OCI-LY7 (cell line): ENCODE measurements around the gene XAGE3. TPM values are rescaled to one million over a fixed set of nuclear protein-coding genes. Genes with fewer than 3 reads are reported as not detected.

Experiments
- BruUV-seq: library from RNA; stranded (reverse); fragments of 400-500 nt; replicated peaks from 2 replicates; lab custom pipeline; 2021; lab: Mats Ljungman, UMichigan
- CTCF ChIA-PET: fragments of 300-600 bp; sonication (Branson Sonifier 250); formaldehyde crosslinking; loops from one replicate; lab custom pipeline; 2022; ENCODE audit warnings: antibody characterized with exemption; ENCODE audit not compliant: unreplicated experiment; lab: Charles Lee
- POLR2A ChIA-PET: fragments of 300-600 bp; sonication (Branson Sonifier 250); formaldehyde crosslinking; loops from one replicate; lab custom pipeline; 2022; ENCODE audit warnings: antibody characterized with exemption; lab: Charles Lee
- DNase-seq: peaks from one replicate; pipeline ENCODE4 v3.0.0-alpha.2; 2015; ENCODE audit warnings: low spot score
- H2AFZ ChIP-seq: fragments of 200-600 bp; sonication (generic), shearing (Covaris generic); 2 replicates; pipeline ENCODE4 v1.6.1; 2014; ENCODE audit warnings: mild to moderate bottlenecking, antibody characterized with exemption, low read length, moderate library complexity
- H3K27ac ChIP-seq: fragments of 200-600 bp; sonication (generic); 2 replicates; pipeline ENCODE4 v1.5.1; 2014; ENCODE audit warnings: mixed run types, low read depth, mild to moderate bottlenecking, moderate library complexity, low read length, inconsistent platforms; ENCODE audit not compliant: poor library complexity, severe bottlenecking
- H3K36me3 ChIP-seq: fragments of 200-600 bp; sonication (generic); 2 replicates; pipeline ENCODE4 v1.6.1; 2014; ENCODE audit warnings: mild to moderate bottlenecking, antibody characterized with exemption, low read length, moderate library complexity, mixed read lengths; ENCODE audit not compliant: insufficient read depth
- H3K4me1 ChIP-seq: fragments of 200-600 bp; sonication (generic); 2 replicates; pipeline ENCODE4 v1.5.1; 2014; ENCODE audit warnings: mild to moderate bottlenecking, low read length; ENCODE audit not compliant: insufficient read depth, poor library complexity, severe bottlenecking
- H3K4me2 ChIP-seq: fragments of 200-600 bp; sonication (generic); 2 replicates; pipeline ENCODE4 v1.6.1; 2014; ENCODE audit warnings: mild to moderate bottlenecking, low read length
- H3K4me3 ChIP-seq: fragments of 200-600 bp; sonication (generic); 2 replicates; pipeline ENCODE4 v1.5.1; 2014; ENCODE audit warnings: mild to moderate bottlenecking, low read depth, low read length; ENCODE audit not compliant: poor library complexity, severe bottlenecking
- H3K79me2 ChIP-seq: fragments of 200-600 bp; sonication (generic); 2 replicates; pipeline ENCODE4 v1.6.1; 2016; ENCODE audit warnings: low read depth, mild to moderate bottlenecking, low read length, moderate library complexity, mixed read lengths; ENCODE audit not compliant: insufficient read depth
- H3K9me2 ChIP-seq: fragments of 200-600 bp; sonication (generic); 2 replicates; pipeline ENCODE4 v1.6.1; 2016; ENCODE audit warnings: mild to moderate bottlenecking, low read length, mixed read lengths; ENCODE audit not compliant: insufficient read depth
- H3K9me3 ChIP-seq: fragments of 200-600 bp; sonication (generic); 2 replicates; pipeline ENCODE4 v1.6.1; 2014; ENCODE audit warnings: mild to moderate bottlenecking, mixed run types, low read length, mixed read lengths
- H4K20me1 ChIP-seq: fragments of 200-600 bp; sonication (generic); 2 replicates; pipeline ENCODE4 v1.6.1; 2014; ENCODE audit warnings: mild to moderate bottlenecking, antibody characterized with exemption, low read length, moderate library complexity, mixed read lengths; ENCODE audit not compliant: insufficient read depth
- EZH2phosphoT487 ChIP-seq: fragments of 200-600 bp; sonication (generic); IDR thresholded peaks from 2 replicates; pipeline ENCODE4 v1.6.1; 2018; ENCODE audit warnings: low read depth, borderline replicate concordance, mild to moderate bottlenecking, mixed run types, antibody characterized with exemption, low read length, moderate library complexity, mixed read lengths
- intact Hi-C: fragments of 100-400 bp; cut with micrococcal nuclease; formaldehyde crosslinking; loops from one replicate; pipeline ENCODE4 v1.10.0; 2022; ENCODE audit not compliant: unreplicated experiment
- total RNA-seq, 2 experiments: library from RNA; depleted of rRNA in 1 of 2; stranded (reverse); fragments of >200 nt in 1 of 2; shearing (Covaris generic) in 1 of 2; gene quantifications; 2 replicates each; pipeline ENCODE4 v1.2.3, GENCODE V29; 2014 to 2022
- TF ChIP-seq, protein P1 (sequence below): fragments of 200-600 bp; sonication (generic); conservative IDR thresholded peaks from 2 replicates; pipeline ENCODE4 v1.5.1; 2014; ENCODE audit warnings: mild to moderate bottlenecking, antibody characterized with exemption, low read length, moderate library complexity, mixed read lengths

XAGE3 gene
- total RNA-seq, 2 experiments from 2014 or later, result not detected

DNA sequence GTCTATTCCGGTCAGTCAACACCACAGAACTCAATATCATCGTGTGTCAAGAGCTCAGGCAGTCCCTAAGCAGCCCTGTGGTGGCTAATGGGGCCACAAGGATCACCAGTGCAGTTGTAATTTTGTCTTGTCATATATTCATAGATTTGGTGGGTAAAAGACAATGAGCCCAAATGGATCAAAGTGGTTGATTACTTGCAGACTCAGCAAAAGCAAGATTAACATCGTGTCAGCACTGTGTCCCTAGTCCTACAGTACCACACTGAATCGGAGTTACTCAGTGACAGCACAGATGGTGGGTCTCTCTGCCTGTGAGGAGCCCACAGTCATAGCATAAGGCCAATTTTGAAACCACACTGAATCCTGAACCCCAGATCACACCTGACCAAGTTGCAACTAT, 48.1 kb downstream of the XAGE3 start:
- Histone ChIP-seq H4K20me1 (no peaks in the 10 kb centered on the region), H3K4me1 (no peaks in the 10 kb centered on the region), H3K79me2 (no peaks in the 10 kb centered on the region), H3K4me2 (no peak overlapping the region), H3K27ac (no peak overlapping the region), H3K4me3 (no peak overlapping the region), H3K9me3 (no peaks in the 10 kb centered on the region), H2AFZ (no peak overlapping the region), H3K9me2 (no peaks in the 10 kb centered on the region), H3K36me3 (no peaks in the 10 kb centered on the region)
- POLR2A ChIA-PET, result no interaction called here
- intact Hi-C loops, result no loop called here
- TF ChIP-seq, protein P1, sequence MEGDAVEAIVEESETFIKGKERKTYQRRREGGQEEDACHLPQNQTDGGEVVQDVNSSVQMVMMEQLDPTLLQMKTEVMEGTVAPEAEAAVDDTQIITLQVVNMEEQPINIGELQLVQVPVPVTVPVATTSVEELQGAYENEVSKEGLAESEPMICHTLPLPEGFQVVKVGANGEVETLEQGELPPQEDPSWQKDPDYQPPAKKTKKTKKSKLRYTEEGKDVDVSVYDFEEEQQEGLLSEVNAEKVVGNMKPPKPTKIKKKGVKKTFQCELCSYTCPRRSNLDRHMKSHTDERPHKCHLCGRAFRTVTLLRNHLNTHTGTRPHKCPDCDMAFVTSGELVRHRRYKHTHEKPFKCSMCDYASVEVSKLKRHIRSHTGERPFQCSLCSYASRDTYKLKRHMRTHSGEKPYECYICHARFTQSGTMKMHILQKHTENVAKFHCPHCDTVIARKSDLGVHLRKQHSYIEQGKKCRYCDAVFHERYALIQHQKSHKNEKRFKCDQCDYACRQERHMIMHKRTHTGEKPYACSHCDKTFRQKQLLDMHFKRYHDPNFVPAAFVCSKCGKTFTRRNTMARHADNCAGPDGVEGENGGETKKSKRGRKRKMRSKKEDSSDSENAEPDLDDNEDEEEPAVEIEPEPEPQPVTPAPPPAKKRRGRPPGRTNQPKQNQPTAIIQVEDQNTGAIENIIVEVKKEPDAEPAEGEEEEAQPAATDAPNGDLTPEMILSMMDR, result no peak
- TF ChIP-seq EZH2phosphoT487, result no peak
- BruUV-seq, result no TSS peak
- DNase-seq, result no peak
- CTCF ChIA-PET, result no interaction called here

Other genes with a start within 250 kb of the XAGE3 start
- not detected in 2 replicates for gene SSX7, start 213.2 kb downstream of the XAGE3 start, total RNA-seq (2014; rRNA removed; shearing (Covaris generic))
- not detected in 2 replicates for gene SSX7, start 213.2 kb downstream of the XAGE3 start, total RNA-seq (2022)
- not detected in 2 replicates for gene SSX2, start 160.9 kb downstream of the XAGE3 start, total RNA-seq (2014; rRNA removed; shearing (Covaris generic))
- gene SSX2, start 160.9 kb downstream of the XAGE3 start, total RNA-seq (2022), result not detected in 2 replicates
- not detected in 2 replicates for gene SSX2B, start 116.8 kb downstream of the XAGE3 start, total RNA-seq (2014; rRNA removed; shearing (Covaris generic))
- gene SSX2B, start 116.8 kb downstream of the XAGE3 start, total RNA-seq (2022), result not detected in 2 replicates
- gene SPANXN5, start 70.7 kb downstream of the XAGE3 start, total RNA-seq (2014; rRNA removed; shearing (Covaris generic)), result not detected in 2 replicates
- gene SPANXN5, start 70.7 kb downstream of the XAGE3 start, total RNA-seq (2022), result not detected in 2 replicates
- gene XAGE5, start 56.8 kb downstream of the XAGE3 start, total RNA-seq (2014; rRNA removed; shearing (Covaris generic)), result not detected in 2 replicates
- not detected in 2 replicates for gene XAGE5, start 56.8 kb downstream of the XAGE3 start, total RNA-seq (2022)
- 27.4 and 38.6 TPM in 2 replicates for gene FAM156B, start 29.2 kb upstream of the XAGE3 start, total RNA-seq (2014; rRNA removed; shearing (Covaris generic))
- 12.5 and 12.6 TPM in 2 replicates for gene FAM156B, start 29.2 kb upstream of the XAGE3 start, total RNA-seq (2022)
- 8.8 and 13.8 TPM in 2 replicates for gene FAM156A, start 90.4 kb upstream of the XAGE3 start, total RNA-seq (2014; rRNA removed; shearing (Covaris generic))
- 19.7 and 22.6 TPM in 2 replicates for gene FAM156A, start 90.4 kb upstream of the XAGE3 start, total RNA-seq (2022)
- gene GPR173, start 180.7 kb upstream of the XAGE3 start, total RNA-seq (2014; rRNA removed; shearing (Covaris generic)), result 5.4 and 6.2 TPM in 2 replicates
- gene GPR173, start 180.7 kb upstream of the XAGE3 start, total RNA-seq (2022), result 8.7 and 10.1 TPM in 2 replicates
- 22.0 and 23.5 TPM in 2 replicates for gene TSPYL2, start 214.3 kb upstream of the XAGE3 start, total RNA-seq (2014; rRNA removed; shearing (Covaris generic))
- gene TSPYL2, start 214.3 kb upstream of the XAGE3 start, total RNA-seq (2022), result 21.7 and 24.6 TPM in 2 replicates
- gene KANTR, start 226.1 kb upstream of the XAGE3 start, total RNA-seq (2014; rRNA removed; shearing (Covaris generic)), result 23.2 and 28.3 TPM in 2 replicates
- gene KANTR, start 226.1 kb upstream of the XAGE3 start, total RNA-seq (2022), result 26.2 and 32.9 TPM in 2 replicates